ENCODE data around the gene PLXNA3.

Gene PLXNA3

DNA sequence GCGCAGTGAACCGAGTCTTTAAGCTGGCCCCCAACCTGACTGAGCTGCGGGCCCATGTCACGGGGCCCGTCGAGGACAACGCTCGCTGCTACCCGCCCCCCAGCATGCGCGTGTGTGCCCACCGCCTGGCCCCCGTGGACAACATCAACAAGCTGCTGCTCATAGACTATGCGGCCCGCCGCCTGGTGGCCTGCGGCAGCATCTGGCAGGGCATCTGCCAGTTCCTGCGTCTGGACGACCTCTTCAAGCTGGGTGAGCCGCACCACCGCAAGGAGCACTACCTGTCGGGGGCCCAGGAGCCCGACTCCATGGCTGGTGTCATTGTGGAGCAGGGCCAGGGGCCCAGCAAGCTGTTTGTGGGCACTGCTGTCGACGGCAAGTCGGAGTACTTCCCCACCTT, 2.2 kb downstream of the PLXNA3 start:
- DNase-seq: no peak

DNA sequence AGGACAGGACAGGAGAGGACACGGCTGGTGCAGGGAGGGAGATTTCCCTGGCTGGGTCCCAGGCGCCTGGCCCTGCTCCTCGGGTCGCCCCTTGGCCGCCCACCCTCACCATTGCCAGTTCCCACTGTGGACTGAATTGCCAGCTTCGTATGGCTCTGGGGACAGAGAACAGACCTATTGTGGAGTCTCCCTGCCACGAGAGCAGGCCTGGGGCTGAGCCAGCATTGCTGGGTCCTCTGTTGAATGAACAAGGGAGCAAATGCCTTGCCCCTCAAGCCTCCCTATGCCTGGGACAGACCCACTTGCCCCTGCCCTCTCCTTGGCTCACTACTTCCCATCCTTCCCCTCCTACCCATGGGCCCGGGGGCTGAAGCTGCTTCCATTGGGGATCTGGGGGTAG, 4.3 kb downstream of the PLXNA3 start:
- DNase-seq: no peak

DNA sequence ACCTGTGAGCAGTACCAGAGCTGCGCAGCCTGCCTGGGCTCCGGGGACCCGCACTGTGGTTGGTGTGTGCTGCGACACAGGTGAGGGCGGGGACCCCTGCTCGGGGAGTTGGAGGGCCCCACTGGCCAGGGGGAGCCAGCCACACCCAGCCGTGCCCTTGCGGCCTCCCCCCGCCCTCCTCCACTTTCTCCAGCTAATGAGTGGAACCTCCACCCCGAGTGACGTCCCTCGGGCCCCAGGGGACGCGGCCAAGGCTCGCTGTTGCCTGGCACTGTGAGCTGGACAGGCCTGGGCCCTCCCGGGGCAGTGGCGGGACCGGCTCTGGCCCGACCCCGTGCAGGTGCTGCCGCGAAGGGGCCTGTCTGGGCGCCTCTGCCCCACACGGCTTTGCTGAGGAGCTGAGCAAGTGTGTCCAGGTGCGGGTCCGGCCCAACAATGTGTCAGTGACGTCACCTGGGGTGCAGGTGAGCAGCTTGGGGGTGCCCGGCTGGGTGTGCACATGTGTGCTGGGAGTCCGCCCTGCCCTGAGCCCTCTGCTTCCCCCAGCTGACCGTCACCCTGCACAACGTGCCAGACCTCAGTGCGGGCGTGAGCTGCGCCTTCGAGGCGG, 5.6 kb downstream of the PLXNA3 start:
- DNase-seq: no peak

DNA sequence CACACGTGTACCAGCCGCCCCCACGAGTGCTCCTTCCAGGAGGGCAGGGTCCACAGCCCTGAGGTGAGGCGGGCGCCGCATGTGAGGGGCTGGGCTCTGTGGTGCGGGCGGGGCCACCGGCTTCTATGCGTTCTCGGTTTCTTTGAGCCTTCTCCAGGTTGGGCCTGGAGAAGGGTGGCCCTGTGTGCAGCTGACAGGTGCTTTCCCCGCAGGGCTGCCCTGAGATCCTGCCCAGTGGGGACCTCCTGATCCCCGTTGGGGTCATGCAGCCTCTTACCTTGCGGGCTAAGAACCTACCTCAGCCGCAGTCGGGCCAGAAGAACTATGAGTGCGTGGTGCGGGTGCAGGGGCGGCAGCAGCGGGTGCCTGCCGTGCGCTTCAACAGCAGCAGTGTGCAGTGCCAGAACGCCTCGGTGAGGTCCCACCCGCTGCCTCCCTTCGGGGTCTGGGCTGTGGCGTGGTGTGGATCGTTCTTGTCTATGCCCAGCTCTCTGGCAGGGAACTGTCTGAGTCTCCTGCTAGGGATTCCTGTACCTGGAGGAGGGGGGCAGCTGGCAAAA, 6.8 kb downstream of the PLXNA3 start:
- no peak for DNase-seq

DNA sequence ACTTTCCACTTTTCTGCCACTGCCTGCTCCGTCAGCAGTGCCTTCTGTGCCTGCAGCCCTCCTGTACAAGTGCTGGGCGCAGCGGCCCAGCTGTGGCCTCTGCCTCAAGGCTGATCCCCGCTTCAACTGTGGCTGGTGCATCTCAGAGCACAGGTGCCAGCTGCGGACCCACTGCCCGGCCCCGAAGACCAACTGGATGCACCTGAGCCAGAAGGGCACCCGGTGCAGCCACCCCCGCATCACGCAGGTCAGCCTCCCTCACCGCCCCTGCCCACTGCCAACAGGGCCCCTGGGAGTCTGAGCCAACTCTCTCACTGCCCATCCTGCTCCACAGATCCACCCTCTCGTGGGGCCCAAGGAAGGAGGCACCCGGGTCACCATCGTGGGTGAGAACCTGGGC, 7.5 kb downstream of the PLXNA3 start:
- DNase-seq: no peak

DNA sequence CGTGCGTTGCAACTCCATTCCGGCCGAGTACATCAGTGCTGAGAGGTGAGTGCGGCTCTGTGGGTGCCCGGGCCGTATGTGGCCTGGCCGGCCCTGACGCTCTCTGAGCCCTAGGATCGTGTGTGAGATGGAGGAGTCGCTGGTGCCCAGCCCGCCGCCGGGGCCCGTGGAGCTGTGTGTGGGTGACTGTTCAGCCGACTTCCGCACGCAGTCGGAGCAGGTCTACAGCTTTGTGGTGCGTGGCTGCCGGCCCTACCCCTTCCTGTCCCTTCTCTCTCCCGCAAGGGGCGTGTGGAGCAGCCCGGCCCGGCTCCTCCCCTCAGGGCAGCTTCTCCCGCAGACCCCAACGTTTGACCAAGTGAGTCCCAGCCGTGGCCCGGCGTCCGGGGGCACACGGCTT, 8.0 kb downstream of the PLXNA3 start:
- no peak for DNase-seq

DNA sequence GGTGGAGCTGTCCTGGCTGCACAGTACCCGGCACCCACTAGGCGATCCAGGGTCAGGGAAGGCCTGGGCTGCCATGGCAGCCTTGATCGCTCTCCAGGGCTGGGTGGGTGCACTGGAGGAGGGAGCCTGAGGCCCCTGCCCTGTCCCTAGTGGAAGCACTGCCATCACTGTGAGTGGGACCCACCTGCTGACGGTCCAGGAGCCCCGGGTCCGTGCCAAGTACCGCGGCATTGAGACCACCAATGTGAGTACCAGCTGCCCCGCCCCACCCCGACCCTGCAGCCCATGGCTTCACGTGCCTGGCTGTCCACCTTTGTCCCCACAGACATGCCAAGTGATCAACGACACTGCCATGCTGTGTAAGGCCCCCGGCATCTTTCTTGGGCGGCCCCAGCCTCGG, 8.8 kb downstream of the PLXNA3 start:
- DNase-seq: no peak

DNA sequence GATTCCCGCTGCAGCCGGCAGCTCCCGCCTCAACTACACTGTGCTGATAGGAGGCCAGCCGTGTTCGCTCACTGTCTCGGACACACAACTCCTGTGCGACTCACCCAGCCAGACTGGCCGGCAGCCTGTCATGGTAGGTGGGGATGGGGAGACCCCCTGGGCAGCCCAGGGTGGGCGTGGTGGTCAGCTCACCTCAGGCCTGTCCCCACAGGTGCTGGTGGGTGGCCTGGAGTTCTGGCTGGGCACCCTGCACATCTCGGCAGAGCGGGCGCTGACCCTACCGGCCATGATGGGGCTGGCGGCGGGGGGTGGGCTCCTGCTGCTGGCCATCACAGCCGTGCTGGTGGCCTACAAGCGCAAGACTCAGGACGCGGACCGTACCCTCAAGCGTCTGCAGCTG, 9.5 kb downstream of the PLXNA3 start:
- no peak for DNase-seq

DNA sequence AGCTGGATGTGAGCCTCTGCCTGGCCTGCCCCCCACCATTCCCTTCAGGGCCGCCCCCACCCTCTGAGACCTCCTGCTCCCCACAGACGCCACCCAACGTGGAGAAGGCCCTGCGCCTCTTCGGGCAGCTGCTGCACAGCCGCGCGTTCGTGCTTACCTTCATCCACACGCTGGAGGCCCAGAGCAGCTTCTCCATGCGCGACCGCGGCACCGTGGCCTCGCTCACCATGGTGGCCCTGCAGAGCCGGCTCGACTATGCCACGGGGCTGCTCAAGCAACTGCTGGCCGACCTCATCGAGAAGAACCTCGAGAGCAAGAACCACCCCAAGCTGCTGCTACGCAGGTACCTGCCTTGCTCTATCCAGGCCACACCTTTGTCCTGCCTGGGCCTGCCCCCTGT, 10.1 kb downstream of the PLXNA3 start:
- DNase-seq: no peak

DNA sequence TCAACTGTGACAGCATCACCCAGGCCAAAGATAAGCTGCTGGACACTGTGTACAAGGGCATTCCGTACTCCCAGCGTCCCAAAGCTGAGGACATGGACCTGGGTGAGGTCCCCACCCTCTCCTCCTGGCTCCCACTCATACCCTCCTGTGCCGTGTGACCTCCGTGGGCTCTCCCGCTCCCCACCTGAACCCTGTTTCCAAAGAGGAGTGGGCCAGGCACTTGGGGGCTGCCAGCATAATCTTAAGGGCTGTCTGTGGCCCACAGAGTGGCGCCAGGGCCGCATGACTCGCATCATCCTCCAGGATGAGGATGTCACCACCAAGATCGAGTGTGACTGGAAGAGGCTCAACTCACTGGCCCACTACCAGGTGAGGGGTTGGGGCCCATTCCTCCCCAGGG, 11.0 kb downstream of the PLXNA3 start:
- DNase-seq: no peak

DNA sequence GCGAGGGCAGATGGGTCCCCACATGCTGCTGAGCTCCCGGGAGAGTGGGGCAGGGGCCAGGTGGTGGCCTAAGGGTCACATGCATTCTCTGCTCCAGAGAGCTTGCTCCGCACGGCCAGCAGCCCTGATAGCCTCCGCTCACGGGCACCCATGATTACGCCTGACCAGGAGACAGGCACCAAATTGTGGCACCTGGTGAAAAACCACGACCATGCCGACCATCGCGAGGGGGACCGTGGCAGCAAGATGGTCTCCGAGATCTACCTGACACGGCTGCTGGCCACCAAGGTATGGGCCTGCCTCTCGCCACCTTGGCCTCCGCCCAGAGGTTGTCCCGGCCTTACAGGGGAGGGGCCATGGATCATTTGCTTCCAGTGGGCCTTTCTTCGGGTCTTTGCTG, 11.8 kb downstream of the PLXNA3 start:
- DNase-seq: no peak

DNA sequence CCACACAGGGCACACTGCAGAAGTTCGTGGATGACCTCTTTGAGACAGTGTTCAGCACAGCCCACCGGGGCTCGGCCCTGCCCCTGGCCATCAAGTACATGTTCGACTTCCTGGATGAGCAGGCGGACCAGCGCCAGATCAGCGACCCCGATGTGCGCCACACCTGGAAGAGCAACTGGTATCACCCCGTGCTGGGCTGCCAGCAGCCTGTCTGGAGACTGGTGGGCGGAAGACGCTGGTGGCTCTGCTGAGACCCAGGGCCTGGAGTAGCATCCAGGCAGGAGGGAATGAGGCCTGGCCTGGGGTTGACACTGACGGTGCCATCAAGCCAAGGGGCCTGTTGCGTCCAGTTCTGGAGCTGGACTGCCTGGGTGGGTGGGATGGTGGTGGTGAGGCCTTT, 12.4 kb downstream of the PLXNA3 start:
- no peak for DNase-seq

DNA sequence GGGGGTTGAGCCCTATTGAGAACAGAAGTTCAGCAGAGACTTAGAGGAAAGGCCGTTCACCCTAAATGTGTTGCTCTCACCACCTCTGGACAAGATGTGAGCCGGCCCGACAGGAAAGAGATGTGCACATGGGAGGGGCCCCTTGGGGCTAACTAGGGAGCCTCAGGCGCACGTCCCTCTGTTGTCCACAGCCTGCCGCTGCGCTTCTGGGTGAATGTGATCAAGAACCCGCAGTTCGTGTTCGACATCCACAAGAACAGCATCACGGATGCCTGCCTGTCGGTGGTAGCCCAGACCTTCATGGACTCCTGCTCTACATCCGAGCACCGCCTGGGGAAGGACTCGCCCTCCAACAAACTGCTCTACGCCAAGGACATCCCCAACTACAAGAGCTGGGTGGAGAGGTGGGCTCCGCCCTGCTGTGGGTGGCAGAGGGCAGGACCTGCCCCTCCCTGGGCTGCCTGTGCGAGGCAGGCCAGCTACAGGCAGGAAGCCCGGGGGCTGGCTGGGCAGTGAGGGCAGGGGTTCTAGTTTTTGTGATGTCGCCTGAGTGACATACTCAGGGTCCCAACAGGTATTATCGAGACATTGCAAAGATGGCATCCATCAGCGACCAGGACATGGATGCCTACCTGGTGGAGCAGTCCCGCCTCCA, 13.0 kb downstream of the PLXNA3 start:
- no peak for DNase-seq

DNA sequence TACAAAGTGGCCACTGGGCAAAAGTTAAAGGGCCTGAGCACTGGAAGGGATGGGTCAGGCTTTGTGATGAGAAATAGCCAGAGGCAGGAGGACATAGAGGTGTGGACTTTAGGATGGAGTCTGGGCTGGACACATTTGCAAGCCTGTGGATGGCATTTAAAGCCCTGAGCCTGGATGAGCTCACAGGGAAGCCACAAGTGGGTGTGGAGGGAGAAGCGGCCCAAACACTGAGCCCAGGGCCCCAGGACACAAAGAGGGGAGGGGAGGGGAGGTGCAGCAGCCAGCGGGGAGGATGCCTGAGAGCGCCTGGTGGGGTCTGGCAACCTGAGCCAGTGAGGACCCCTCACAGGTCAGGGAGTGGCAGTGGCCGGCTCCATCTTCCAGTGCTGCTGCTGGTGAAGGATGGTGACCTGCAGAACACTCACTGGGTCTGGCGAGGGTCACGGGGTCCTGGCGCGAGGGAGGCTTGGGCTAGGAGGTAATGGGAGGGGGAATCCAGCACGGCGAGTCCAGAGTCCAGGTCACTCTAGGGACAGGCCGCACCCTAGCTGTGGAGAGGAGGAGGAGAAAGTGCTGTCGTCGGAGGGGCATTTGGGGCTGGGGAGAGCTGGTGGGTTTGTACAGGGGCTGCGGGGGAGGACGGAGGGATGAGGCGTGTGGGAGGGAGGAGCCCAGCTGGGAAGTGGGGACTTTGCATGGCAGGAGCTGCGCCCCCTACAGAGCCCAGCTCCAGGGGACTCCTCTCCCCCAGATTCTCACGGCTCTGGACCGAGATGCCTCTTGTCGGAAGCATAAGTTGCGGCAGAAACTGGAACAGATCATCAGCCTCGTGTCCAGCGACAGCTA, 14.0 kb downstream of the PLXNA3 start:
- no peak for DNase-seq

DNA sequence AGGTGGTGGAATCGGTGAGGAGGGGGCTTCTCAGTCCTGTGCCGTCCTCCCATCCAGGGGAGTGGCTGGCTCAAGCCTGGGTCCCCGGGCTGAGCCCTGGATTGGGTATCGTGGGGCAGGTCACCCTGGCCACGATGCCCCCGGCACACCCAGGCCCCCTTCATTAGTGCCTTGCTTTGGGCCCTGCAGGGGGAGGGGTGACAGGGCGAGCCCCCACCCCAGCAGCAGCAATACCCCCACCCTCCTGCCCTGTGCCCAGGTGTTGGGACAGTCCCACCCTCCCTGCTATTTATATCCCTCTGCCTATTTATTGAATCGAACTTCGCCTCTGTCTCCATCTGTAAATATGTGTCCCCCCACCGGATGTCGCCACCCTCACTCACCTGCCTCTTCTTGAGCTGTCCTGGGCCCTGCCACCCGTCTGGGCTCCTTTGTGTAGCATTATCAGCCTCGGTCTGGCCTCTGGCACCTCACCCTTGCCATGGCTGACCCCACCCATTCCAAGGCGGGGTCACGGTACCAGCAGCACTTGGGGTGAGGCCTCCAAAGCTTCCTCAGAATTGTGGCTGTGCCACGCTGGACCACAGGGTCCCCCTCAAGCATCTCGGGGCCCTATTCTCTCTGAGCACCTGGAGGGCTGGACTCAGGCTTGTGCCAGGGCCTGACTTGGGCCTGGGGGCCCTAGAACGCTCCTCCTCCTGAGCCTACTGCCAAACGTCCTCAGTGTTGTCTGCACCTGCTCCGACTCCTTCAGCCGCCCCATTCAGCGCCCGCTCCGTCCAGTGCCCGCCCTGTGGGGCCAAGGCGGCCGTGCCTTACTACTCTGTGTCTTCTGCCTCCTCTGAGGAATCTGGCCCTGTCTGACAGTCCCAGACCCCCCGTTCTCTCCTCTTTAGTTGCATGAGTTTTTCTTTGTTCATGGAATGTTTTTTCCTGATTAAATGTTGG, 14.9 kb downstream of the PLXNA3 start:
- no peak for DNase-seq

DNA sequence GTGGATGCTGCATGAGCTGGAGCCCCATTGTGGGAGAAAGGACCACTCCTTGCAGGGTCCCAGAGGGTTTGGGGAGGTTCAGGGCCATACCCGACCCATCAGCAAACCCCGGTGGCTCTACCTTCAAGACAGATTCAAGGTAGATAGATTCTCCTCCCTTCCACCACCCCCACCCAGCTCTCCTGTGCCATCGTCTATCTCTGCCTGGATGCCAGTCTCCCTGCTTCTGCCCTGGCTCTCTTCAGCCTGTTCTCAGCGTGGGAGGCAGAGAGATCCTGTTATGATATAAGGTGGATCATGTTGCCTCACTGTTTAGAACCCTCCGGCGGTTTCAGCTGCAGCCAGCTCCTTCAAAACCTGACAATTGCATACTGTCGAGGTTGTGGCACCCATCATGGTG, 15.6 kb downstream of the PLXNA3 start:
- no peak for DNase-seq

DNA sequence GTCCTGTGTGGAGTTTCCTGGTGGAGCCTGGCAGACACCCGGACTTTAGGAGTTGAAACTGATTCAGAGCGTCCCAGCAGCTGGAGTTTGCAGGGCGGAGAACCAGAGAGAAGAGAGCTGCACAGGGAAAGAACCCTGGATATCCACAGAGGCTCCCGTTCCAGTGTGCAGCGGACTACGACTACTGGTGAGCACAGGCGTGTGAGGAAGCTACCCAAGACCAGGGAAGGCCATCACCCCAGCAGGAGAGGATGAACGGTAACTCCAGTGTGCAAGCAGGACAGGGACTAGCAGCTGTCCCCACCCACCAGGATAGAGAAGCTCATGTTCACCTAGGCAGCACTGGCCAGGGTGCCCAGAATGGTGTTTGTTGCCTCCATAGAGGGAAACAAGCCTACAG, 18.7 kb downstream of the PLXNA3 start:
- no peak for DNase-seq

DNA sequence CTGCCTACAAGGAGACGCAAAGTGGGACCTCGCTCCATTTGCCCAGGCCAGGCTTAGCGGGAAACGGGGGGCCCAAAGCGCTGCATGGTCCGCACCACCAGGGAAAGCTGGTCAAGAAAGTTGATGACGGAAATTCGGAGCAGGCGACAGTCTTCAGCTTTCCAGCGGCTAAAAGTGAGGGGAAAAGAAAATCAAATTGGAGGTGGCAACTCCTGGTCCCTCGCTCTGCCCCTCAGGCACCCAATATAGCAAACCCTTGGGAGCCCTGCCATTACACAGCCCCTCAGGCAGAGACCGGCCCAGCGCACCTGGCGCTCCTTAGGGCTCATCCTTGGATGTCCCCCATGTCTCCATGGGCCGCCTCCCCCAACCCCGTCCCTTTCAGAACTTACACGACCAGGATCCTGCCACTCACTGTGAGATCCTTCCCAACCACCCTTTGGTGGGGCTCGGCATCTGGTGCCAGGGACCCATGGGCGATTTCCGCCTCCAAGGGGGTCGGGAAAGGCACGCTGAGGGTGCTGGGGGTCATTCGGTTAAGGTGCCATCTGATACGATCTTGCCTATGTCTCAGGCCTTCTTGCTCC, 19.9 kb downstream of the PLXNA3 start:
- no peak for DNase-seq

DNA sequence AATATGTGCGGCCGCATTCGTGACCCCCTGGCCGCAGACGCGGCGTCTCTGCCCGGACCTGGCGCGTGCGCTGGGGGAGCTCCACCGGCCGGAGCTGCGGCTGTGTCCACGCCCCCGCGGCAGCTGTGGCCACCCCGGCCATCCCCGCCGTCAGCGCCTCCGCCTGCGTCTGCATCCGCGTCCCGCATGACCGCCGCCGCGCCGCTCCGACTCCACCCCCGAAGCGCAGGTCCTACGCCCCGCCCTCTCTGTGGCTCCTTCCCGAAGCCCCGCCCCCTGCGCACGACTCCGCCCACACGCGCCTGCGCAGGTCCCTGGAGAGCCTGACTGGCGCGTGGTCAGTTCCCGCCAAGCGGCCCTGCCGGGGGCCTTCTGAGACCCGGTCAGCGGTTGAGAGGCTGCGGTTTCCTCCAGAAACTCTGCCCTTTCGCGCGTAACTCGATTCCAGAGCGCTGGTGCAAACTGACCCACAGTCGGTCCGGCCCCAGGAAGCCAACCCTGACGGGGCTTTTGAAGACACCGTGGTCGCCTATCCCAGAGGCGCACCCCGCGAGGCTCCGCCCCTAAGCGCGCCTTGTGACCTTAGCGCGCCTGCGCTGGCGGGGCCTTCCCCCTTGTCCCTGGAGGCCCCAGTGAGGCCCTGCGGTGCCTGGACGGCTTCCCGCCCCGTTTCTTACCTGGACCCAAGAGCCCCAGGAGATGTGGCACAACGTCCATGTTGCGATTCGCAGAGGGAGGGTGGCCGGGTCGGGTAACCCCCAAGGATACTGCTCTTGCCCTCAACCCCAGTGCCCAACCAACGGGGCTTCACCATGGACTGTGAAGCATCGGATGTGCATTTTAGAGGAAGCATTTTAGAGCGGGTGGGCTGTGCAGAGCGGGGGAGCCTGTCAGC, 20.9 kb downstream of the PLXNA3 start, which contains the start of gene LAGE3:
LAGE3 (minus strand) TSS at position 554 of the 895 bp plus-strand sequence; CDS start at position 188, 366 bp downstream.
- DNase-seq: peak; percentile 79

DNA sequence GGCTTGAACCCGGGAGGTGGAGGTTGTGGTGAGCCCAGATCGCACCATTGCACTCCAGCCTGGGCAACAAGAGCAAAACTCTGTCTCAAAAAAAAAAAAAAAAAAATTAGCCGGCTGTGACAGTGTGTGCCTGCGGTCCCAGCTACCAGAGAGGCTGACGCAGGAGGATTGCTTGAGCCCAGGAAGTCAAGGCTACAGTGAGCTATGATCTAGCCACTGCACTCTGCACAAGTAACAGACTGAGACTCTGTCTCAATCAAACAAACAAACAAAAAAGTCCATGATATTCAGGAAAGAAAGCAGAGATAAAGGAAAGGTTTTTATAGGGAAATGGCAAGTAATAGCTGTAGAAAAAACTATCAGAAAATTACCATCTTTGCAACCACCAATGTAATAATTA, 23.1 kb downstream of the PLXNA3 start:
- DNase-seq: no peak
